GM13977 (cell line): ENCODE data around the gene LMO7.

Experiments used
- DNase-seq: peaks from one replicate; pipeline ENCODE4 v3.0.0; 2012; ENCODE audit warnings: low spot score
- in situ Hi-C: fragments of 300-500 bp; cut with MboI; formaldehyde crosslinking; loops from one replicate; pipeline ENCODE4 v1.12.0; 2022; ENCODE audit warnings: low sequenced_read_pairs, low pct_unique_long_range_greater_than_20kb, mixed read lengths, inconsistent platforms; ENCODE audit not compliant: unreplicated experiment
- TF ChIP-seq, protein P1 (sequence below): IDR thresholded peaks from 2 replicates; pipeline ENCODE4 v1.5.1; 2012; ENCODE audit warnings: mild to moderate bottlenecking, control low read depth; ENCODE audit not compliant: insufficient read depth; ENCODE audit errors: extremely low read depth, missing control alignments

LMO7 gene

DNA sequence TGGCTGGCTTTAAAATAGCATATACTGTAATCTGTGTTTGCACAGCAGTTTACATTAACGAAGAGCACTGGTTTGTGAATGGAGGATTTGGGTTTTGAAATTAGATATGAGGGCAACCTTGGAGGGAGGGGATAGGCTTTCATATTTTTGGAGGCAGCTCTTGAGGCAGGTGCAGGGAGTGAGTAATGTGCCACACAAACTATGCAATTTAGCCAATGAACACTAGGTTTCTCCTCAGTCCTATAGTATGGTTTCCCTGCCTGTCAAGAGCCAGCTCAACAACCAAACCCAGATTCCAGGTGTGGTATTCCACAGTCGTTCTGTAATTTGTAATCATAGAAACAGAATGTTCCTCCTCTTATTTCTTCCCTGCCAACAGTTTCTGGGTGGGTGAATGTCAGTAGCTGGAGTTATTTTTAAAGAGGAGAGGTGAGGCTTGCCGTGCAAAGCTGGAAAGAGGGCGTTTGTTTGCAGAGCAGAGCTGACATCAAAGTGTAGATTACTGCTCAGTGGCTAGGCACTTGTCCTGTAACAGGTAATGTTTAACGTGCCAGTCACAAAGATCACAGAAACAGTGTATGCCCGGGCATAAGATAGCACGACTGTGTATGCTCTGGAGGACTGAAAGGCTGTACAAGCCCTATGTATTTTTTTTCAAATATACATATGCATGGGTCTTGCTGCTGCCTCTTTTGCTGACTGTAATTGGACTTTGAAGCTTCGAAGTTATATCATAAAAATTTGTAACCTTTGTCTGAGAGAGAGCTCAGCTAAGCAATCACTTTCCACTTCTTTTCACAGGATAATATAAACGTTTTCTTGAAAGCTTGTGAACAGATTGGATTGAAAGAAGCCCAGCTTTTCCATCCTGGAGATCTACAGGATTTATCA is 124.2 kb downstream of the LMO7 start:
- no peak for DNase-seq
- in situ Hi-C loops, result no loop called here
- TF ChIP-seq, protein P1, sequence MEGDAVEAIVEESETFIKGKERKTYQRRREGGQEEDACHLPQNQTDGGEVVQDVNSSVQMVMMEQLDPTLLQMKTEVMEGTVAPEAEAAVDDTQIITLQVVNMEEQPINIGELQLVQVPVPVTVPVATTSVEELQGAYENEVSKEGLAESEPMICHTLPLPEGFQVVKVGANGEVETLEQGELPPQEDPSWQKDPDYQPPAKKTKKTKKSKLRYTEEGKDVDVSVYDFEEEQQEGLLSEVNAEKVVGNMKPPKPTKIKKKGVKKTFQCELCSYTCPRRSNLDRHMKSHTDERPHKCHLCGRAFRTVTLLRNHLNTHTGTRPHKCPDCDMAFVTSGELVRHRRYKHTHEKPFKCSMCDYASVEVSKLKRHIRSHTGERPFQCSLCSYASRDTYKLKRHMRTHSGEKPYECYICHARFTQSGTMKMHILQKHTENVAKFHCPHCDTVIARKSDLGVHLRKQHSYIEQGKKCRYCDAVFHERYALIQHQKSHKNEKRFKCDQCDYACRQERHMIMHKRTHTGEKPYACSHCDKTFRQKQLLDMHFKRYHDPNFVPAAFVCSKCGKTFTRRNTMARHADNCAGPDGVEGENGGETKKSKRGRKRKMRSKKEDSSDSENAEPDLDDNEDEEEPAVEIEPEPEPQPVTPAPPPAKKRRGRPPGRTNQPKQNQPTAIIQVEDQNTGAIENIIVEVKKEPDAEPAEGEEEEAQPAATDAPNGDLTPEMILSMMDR, result peak; percentile 33

DNA sequence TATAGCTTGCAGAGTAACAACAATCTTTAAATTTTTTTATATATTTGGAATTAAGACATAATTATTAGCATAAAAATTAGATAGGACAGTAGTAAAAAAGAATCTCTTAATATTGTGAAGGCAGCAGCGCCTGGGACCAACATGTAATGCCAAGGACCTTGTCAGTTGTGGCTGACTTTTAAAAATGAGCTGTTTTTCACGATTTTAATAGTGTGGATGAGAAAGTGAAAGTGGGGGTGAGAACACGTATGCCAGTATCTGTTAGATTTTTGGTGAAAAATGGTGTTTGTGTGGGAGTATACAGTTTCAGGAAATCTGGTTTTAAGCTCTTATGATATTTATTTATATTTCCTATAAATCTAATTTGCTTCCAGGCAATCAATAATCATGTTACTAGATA is 125.2 kb downstream of the LMO7 start:
- TF ChIP-seq, protein P1, result no peak
- DNase-seq, result peak; percentile 18
- in situ Hi-C loops, result no loop called here

DNA sequence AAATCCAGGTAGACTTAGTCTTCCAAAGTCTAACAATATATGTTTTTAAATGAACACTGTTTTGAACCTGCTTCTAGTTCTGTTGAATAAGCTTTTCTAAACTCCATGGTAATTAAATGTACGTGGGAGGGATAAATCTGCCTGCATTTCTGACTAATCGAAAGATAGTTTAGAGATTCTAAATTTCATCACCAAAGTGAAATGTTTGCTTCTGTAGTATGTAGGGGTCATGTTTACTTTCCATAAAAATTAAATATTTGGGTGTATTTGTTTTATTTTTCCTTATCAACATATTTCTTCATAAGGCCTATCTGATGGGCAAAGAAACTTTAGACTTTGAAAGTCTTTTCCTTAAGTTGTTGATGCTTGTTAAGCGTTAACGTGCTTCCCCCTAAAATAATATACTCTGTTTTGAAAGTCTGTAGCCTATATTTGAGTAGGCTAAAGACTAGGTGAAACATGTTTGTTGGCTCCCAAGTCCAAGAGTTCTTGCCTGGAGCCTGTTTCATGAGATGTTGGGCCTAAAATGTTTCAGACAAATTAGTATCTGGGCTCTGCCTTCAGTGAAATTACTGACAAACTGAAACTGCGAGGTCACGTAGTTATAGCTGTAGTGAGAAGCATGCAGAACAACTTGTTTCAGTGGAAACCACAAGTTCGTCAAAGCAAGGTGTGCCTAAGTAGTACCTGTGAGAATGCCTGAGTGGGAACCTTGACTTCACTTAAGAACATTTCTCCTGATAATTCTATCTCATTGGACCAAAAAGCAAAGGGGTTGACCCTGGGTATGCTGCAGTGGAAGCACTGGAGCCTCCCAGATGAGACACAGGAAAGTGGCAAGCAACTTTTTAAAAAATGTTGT is 126.2 kb downstream of the LMO7 start:
- in situ Hi-C loops, result no loop called here
- TF ChIP-seq, protein P1, result no peak
- DNase-seq, result peak; percentile 30

DNA sequence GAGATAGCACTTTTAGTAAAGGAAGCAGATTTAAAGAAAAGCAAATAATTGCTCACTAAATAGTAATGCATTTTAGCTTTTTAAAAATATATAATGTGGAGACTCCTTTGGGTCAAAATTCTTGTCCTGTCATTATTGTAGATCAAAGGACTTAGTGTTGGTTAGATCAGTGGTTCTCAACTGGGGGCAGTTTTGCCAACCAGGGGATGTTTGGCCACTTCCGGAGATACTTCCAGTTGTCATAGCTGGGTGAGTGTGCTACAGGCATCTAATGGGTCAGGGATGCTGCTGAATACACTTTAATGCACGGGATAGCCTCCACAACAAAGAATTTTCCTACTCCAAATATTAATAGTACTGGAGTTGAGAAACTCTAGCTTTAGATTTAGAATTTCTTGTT is 126.8 kb downstream of the LMO7 start:
- in situ Hi-C loops, result no loop called here
- DNase-seq, result no peak
- TF ChIP-seq, protein P1, result no peak

DNA sequence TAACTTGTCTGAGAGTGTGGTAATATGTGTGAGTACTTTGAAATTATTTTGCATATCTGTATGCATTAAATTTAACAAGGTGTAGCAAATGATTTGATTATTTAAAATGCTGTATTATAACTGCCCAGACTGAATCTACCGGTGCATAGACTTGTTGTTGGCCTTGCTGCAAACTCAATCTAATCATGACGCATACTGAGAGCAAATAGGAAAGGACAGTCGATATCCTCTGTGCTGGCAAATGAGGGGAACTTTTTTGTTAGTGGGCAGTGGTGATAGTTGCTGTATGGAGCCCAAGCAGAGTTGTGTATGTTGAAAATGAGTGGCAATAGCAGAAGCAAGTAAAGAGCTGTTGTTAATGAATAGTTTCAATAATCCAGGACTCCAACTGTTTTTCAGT is 127.4 kb downstream of the LMO7 start:
- in situ Hi-C loops, result no loop called here
- no peak for DNase-seq

More for the DNA sequence above, 127.4 kb downstream of the LMO7 start:
- TF ChIP-seq, protein P1, result no peak
